Amygdala (tissue), 56 donors: ENCODE data around the gene TBCA.
A peak's percentile ranks its signal among the peaks of the same experiment; 100 is the strongest.

Experiments used
- DNase-seq, 56 donors: peaks; one replicate each; lab custom pipeline; 2025; lab: John Stamatoyannopoulos, UW

Gene TBCA

GRCh38 chr5:77775790-77776553 lies at the start of gene TBCA:
TBCA (minus strand) TSS chr5:77776339; CDS start chr5:77776257, 82 bp downstream.
- peak; percentile 29 to 93 (median 78) for DNase-seq

DNA sequence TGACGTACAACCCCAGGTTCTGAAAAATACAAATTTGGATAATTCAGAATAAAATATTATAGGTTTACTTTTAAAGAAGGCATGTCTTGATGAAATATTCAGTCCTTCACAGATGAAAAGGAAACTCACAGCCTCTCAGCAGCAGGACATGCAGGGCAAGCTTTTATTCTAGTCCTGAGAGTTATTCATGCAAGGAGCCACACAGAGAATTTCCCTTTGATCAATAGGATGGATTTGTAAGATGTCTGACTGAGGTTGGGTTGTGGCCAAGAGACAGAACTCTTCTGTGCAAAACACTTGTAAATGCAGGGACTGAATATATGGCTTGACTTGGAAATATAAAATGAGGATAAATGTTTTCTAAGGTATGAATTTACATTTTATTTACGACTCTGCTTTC lies 48.8 kb upstream of the TBCA start:
- no peak for DNase-seq

DNA sequence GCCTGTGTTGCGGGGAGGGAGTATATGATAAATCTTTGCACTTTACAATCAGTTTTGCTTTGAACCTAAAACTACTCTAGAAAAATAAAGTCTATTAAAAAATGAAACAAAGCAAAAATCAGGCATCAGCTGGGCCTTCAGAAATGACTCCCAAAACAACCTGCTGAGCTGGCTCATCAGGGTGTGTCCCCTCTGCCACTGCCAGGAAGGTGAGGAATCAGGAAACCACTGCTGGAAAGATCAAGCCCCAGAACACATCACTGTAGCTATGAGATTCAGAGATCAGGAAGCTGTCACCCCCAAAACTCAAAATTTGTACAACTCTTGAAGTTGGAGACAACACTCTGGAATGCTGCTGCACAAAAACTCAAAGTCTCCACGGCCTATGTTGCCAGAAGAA lies 40.5 kb upstream of the TBCA start:
- DNase-seq: no peak

DNA sequence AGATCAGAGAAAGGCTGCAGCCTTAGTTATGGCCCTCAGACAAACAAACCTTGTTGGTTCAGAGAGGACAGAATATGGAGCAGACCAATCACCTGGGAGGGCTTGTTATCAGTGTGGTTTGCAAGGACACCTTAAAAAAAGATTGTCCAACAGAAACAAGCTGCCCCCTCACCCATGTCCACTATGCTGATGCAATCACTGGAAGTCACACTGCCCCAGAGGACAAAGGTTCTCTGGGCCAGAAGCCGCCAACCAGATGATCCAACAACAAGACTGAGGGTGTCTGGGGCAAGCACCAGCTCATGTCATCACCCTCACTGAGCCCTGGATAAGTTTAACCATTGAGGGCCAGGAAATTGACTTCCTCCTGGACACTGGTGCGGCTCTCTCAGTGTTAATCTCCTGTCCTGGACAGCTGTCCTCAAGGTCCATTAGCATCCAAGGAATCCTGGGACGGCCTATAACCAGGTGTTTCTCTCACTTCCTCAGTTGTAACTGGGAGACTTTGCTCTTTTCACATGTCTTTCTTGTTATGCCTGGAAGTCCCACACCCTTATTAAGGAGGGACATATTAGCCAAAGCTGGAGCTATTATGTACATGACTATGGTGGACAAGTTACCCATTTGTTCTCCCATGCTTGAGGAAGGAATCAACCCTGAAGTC lies 36.9 kb upstream of the TBCA start:
- DNase-seq: no peak

GRCh38 chr5:77806213-77806843 lies 30.2 kb upstream of the TBCA start:
- no peak for DNase-seq

DNA sequence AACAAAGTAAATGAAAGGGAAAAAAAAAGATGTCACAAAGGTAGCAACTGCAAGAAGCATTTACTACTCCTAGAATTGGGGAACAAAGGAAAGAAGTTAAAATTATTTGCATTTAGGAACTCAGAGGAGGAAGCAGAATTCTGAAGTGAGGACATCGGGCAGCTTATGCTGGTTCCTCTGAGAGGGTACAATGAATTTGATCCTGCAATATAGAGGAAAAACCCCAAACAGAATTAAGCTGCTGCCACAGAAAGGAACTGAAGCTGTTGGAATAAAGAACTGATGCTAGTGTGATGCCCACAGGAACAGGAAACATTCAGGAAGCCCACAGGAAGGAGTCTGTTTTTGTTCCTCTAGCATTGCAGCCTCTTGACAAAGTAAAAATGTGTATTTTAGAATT lies 22.3 kb upstream of the TBCA start:
- no peak for DNase-seq

GRCh38 chr5:77797136-77797535 lies 21.0 kb upstream of the TBCA start:
- DNase-seq: no peak

GRCh38 chr5:77795846-77796245 lies 19.7 kb upstream of the TBCA start:
- DNase-seq: no peak

DNA sequence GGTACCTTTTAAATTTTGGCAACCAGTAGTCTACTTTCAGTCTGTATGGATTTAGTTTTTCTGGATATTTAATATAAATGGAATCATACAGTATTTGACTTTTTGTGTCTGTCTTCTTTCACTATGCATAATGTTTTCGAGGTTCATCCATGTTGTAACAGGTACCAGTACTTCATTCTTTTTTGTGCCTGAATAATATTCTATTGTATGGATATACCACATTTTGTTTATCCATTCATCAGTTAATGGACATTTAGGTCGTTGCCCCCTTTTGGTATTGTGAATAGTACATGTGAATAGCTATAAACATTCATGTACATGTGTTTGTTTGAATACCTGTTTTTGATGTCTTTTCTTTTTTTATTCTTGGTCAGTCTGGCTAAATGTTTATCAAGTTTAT lies 19.1 kb upstream of the TBCA start:
- no peak for DNase-seq

DNA sequence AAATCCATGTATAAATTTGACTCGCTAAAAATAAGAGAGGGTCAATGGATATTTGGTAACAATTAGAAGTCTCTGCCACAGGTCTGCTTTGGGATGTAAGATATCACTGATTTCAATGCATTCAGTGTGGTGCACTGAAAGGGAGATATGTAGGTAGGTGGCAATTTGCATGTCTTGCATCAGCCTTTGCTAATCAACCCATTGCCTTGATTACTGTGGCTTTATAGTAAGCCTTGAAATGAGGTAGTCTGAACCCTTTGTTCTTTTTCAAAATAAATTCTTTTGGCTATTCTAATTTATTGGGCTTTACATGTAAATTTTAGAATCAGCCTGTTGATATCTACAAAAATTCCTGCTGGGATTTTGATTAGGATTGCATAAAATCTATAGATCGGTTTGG lies 15.8 kb upstream of the TBCA start:
- no peak for DNase-seq

DNA sequence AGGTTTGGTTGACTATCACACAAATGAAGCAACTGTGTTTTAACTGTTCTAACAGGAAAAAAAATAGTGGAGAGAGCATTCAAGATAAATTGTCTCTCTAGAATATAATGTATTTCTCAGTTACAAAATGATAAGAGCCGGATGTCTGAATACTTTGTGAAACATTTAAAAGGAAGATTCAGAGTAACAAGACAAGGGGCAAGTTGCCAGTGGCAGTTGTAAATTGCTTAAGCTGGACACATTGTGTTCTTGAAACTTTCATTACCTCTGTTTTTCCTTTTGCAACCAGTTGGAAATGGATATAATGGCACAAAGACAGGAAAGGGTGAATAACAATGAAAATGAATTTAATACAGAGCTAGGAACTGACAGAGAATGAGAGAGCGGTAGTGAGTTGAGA lies 15.2 kb upstream of the TBCA start:
- no peak for DNase-seq

DNA sequence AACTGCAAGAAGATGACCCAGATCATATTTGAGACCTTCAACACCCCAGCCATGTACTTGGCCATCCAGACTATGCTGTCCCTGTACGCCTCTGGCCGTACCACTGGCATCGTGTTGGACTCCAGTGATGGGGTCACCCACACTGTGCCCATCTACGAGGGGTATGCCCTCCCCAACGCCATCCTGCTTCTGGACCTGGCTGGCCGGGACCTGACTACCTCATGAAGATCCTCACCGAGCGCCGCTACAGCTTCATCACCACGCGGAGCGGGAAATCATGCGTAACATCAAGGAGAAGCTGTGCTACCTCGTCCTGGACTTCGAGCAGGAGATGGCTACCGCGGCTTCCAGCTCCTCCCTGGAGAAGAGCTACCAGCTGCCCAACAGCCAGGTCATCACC lies 9.1 kb upstream of the TBCA start:
- DNase-seq: no peak

DNA sequence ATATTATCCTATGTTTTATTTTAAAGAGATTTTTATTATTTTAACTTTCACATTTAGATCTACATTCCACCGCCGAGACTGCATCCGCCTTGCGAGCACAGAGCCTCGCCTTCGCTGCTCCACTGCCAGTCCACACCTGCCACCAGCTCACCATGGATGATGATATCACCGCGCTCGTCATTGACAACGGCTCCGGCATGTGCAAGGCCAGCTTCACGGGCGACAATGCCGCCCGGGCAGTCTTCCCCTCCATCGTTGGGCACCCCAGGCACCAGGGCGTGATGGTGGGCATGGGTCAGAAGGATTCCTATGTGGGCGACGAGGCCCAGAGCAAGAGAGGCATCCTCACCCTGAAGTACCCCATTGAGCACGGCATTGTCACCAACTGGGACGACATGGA lies 8.6 kb upstream of the TBCA start:
- DNase-seq: no peak

GRCh38 chr5:77781076-77781475 lies 4.9 kb upstream of the TBCA start:
- no peak for DNase-seq

- DNase-seq: no peak
These were observed 2.8 kb upstream of the TBCA start for GRCh38 chr5:77778881-77779438.

- no peak for DNase-seq
These were observed 2.3 kb upstream of the TBCA start for GRCh38 chr5:77778398-77778797.

DNA sequence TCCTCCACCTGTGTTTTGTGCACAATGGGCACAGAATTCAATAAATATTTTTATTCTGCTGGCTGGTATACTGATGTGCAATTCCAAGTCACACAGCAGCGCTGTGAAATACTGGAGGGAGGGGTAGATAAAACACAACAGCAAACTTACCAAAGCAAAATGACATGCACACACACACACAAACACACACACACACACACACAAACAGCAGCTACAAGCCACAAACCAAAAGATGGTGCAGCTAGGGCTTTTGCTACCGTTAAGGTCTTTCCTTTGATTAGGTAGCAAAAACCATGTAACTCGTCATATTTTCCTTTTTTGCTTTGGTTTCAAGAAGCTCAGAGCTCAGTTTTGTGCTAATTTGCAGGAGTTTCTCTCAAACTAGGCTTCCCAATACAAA lies 1.8 kb upstream of the TBCA start:
- no peak for DNase-seq

- no peak for DNase-seq
These were observed 1.2 kb upstream of the TBCA start for GRCh38 chr5:77777281-77777892.

DNA sequence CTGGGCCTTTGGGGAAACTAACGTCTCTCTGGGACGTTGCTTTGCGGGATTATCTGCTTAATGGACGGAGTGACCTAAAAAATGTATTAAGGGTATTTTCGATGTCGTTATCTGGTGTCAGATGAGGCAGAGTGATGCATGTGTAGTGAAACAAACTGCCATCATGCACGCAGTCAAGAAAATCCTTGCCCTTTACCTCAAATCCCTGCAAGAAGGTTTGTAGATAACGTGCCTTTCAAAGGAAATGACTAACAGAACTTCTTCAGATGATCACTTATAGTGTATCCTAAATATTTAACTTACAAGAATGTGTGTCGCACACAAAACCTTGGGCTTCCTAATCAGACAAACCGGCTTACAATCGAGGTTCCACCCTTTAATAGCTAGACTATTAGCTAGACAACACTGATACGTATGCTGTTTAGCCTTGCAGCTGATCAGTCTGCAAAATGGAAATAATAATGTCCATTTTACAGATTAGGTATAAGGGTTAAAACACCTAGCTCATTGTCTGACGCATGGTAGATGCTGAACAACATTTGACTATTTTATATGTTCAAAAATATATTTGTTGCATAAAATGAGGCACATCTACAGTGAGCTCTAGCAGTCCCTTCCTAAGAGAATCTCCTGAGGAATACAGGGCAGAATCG lies 541 bp upstream of the TBCA start:
- DNase-seq: no peak

- peak in 8 of 56 donors; percentile 30 to 72 (median 48) for DNase-seq
These were observed 954 bp downstream of the TBCA start for GRCh38 chr5:77774981-77775789.
